Measurements from ENCODE around the gene SURF1.

DNA sequence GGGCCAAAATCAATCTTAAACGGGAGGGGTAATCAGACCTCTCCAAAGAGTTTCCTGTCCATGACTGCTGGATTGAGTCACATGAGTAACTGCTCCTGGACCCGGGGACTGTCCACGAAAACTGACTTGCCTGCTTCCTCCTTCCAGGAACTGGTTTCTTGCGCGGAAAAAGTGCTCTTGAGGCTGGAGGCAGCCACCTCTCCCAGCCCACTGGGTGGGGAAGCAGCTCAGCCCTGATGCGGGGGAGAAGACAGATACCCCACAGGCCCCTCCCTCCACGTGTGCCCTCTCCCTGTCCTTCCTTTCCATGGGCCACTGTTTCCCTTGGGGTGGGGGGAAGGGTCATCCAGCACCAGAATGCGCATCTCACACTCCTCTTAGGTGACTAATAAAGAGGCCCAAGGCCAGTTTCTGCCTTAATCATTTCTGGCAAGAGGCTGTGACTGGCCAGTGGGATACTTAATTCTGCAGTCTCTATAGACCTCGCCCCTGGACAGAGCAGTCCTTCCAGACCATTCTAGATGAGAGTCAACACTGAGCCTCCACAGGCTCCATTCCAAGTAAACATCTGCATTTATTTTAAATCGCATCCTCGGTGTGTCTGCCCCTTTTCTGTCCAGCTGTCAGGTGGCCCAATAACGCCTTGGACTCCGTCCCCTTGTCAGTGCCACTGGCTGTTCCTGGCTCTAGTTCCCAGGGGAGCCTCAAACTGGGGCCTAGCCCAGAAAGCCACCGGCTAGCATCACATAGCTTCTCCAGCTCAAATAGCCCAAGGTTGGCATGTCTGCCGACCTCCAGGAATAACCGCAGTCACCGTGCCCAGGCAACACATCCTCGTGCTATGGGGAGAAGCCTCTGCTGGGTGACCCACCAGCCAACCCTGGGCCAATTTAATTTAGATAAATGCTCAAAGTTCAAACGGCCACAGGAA is 49.5 kb upstream of the SURF1 start:
- TF ChIP-seq EZH2 (IDR thresholded peaks at IDR 0.05): no peak
- no peak for TF ChIP-seq POLR2AphosphoS5 (IDR thresholded peaks at IDR 0.05; ENCODE audit: borderline replicate concordance, low read depth, low read length)
- TF ChIP-seq FOXP2 (optimal IDR thresholded peaks at IDR 0.05; ENCODE audit: control extremely low read depth, extremely low read length, insufficient read depth): no peak
